ENCODE results near the gene OXA1L.

OXA1L gene

DNA sequence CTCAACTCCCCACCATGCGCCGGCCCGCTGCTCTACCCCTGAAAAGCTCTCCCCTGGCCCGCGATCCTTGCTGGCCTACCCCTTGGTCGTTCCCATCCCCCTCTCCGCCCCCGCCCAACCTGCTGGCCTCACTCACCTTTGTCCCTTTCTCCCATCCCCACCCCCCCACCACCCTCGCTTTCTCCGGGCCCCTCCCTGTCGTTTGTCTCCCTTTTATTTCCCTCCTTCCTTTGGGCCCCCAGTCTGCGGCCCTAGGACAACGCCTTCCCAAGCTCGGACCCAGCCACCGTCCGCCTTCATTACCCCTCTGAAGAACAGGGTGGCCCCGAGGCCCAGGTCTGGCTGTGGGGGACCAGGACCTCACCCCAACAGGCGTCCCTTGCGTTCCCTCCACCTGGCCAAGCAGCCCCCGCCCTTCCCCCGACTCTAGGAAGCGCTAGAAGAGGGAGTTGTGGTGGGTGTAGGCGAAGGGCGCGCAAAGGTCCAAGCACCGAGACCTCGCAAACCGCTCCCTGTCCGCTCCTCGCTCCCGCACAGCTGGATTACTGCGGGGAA lies 55.6 kb downstream of the OXA1L start:
- DNase-seq (ENCODE audit: insufficient read length, low spot score) (no peak), FAIRE-seq (no peak)

Data from HTR-8/SVneo (cell line).